HG03571 (cell line): ENCODE results near the gene RHOBTB3.
"Not testable (repeated sequence)": the region's sequence is repeated elsewhere in the genome, so short reads cannot be mapped to it uniquely, and the experiment has no call there.

Source experiments
- ATAC-seq: cut with Tn5 transposase; IDR thresholded peaks from one replicate; pipeline ENCODE4 v1.9.1; 2021; ENCODE audit not compliant: unreplicated experiment

The RHOBTB3 gene

DNA sequence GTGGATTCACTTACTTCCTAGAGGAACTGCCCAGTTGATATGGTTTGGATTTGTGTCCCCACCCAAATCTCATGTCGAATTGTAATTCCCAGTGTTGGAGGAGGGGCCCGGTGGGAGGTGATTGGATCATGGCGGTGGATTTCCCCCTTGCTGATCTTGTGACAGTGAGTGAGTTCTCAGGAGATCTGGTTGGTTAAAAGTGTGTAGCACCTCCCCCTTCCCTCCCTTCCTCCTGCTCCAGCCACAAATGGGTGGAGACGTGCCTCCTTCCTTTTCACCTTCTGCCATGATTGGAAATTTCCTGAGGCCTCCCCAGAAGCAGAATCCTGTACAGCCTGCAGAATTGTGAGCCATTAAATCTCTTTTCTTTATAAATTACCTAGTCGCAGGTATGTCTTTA is 17.9 kb upstream of the RHOBTB3 start:
- ATAC-seq: not testable (repeated sequence)

GRCh38 chr5:95713960-95714710 is 17.0 kb upstream of the RHOBTB3 start:
- ATAC-seq: no peak

DNA sequence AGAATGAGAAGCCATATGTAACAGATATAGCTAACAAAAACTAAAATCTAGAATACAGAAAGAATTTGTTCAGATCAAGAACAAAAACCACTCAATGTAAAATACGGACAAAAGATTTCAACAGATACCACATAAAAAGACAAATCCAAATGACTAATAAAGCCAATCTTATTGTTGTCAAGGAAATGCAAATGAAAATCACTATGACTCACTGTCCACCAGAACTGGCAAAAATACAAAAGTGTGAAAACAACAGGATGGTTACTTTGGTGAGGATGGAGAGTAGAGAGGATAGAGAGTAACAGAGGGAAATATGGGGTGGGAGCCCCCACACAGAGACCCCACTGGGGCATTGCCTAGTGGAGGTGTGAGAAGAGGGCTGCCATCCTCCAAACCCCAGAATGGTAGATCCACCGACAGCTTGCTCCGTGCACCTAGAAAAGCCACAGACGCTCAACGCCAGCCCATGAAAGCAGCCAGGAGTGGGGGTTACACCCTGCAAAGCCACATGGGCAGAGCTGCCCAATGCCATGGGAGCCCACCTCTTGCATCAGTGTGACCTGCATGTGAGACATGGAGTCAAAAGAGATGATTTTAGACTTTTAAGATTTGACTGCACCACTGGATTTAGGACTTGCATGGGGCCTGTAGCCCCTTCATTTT is 15.2 kb upstream of the RHOBTB3 start:
- no peak for ATAC-seq

DNA sequence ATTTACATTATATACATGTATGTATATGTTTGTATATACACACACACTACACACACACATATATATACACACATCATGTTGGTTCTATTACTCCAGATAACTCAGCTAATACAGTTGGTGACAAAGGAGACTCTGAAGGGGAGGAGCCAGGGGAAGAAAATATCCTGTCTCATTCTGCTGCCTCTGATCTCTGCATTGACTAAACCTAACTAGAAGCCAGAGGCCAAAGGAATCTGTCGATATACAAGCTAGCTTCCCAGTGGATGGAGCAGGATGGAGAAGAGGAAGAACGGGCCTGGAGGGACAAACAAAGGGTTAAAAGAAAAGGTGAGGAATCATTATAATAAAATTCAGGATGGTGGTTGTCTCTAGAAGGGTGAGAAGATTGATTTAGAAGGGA is 13.7 kb upstream of the RHOBTB3 start:
- ATAC-seq: no peak

DNA sequence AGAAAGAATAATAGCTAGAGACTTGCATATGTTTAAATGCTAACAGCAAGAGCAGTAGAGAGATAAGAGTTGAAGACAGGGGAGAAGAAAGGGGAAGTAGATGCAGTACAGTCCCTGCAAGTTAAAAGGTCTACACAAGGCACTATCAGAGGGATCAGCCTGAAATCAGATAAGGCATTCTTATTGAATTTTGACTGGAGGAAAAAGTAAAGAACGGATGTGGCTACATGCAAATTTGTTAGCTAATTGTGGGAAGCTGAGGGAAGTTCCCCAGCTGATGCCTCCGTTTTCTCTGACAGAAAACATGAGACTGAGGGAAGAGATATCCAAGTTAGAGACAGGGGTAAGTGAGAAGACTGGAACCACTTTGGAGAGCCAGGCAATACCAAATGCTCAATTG is 12.9 kb upstream of the RHOBTB3 start:
- ATAC-seq: peak; percentile 90

GRCh38 chr5:95718738-95719137 is 12.4 kb upstream of the RHOBTB3 start:
- no peak for ATAC-seq

GRCh38 chr5:95720094-95720786 is 10.9 kb upstream of the RHOBTB3 start:
- no peak for ATAC-seq

- no peak for ATAC-seq
Measured at GRCh38 chr5:95721582-95722295, 9.4 kb upstream of the RHOBTB3 start.

- ATAC-seq: no peak
Measured at GRCh38 chr5:95723632-95724369, 7.3 kb upstream of the RHOBTB3 start.

GRCh38 chr5:95725071-95725820 is 5.9 kb upstream of the RHOBTB3 start:
- no peak for ATAC-seq

DNA sequence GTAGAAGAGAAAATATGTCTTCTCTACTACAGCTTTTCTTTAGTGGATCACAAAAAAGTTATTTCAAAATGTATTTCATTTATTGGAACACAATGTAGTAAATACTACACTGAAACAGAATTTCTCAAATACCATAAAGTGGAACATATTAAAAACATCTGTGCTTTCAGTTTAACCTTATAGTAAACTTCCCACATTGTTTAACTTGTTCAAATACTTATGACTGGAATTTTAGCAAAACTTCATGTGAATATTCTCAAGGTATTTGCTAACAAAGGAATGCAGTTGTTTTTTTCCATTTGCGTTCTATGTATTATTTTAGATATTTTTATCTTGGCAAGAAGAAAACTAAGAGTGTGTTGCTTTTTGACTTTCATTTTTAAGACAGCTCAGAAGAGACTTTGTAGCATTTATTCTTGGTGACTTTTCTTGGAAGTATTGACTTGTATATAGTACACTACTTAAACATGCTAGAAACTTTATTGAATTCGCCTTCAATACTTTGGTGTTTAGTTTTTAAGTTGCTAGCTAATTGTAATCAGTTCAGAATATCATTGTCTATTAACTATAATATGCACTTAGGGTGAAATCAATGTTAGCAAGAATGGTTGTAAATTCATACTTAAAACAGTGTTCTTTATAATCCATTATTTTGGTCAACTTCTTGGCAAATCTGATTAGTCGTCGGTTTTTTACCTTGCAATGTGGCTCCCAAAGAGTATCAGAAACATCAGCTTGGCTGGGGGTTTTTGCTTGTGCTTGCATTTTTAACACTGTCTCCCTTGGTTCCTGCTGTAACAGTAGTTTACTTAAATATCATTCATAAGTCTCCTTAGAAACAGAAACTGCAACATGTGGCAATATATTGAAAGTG is 5.0 kb upstream of the RHOBTB3 start:
- ATAC-seq: no peak

DNA sequence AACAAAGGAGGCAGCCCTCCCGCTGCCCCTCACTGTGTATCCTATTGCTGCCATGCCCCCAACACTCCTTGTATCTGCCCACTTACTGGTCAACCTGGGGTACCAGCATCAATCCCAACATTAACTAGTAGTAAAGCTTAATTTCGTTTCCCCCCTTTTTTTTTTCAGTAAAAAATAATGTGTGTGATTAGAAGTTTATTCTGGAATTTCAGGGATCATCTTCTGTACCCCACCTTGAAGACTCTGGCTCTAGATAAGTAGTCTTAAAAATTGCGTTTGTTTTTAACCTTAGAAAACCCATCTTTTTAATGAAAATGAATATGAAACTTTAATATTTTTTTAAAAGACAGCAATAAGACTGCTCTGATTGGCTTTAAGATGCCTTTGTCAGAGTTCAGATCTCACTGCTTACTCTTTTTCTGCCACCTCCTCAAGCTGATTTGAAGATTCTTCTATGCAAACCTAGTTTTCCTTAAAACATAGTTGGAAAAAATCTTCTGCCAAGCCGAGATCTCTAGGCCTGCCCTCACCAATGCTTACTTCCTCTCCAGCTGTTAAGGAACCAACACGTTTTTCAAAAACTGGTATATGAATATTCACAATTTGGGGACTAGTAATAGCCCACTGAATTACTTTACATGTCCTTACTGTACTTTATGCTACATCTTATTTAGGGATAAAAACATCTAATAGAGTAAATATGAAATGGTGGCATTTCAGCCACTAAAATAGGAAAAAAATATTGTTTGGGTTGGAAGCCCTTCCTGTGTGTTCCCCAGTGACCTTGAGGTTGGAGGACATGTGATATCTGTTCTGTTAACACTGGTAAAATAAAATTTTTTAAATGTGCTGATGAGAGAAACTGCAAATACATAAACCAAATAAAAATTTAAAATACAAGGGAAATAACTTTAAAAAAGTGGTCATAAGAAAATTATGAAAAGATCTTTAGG is 4.0 kb upstream of the RHOBTB3 start:
- no peak for ATAC-seq

GRCh38 chr5:95727764-95728191 is 3.4 kb upstream of the RHOBTB3 start:
- no peak for ATAC-seq

- no peak for ATAC-seq
Measured at GRCh38 chr5:95728494-95729114, 2.5 kb upstream of the RHOBTB3 start.

- no peak for ATAC-seq
Measured at GRCh38 chr5:95729115-95730010, 1.8 kb upstream of the RHOBTB3 start.

GRCh38 chr5:95730011-95730700 is 980 bp upstream of the RHOBTB3 start:
- ATAC-seq: no peak
